ENCODE measurements around the gene C1QA.

DNA sequence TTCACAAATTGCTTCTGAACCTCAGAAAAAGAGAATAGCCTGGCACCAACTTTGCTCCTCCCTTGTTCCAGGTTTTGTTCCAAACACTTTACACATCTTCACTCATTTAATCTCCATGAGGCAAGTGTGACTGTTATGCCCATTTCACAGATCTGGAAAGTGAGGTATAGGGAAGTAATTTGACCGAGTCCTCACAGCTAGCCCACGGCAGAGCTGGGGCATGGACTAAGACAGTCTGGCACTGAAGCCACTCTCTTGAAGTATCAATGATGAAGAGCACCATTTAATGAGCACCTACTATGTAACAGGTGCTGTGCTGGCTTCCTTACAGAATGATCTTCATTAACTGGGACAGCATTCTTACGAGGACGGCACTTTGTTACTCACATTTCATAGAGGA, 35.6 kb downstream of the C1QA start:
- TF ChIP-seq POLR2AphosphoS5 (IDR thresholded peaks at IDR 0.05): no peak
- TF ChIP-seq EP300 (IDR thresholded peaks at IDR 0.05): no peak
- TF ChIP-seq, protein P1, sequence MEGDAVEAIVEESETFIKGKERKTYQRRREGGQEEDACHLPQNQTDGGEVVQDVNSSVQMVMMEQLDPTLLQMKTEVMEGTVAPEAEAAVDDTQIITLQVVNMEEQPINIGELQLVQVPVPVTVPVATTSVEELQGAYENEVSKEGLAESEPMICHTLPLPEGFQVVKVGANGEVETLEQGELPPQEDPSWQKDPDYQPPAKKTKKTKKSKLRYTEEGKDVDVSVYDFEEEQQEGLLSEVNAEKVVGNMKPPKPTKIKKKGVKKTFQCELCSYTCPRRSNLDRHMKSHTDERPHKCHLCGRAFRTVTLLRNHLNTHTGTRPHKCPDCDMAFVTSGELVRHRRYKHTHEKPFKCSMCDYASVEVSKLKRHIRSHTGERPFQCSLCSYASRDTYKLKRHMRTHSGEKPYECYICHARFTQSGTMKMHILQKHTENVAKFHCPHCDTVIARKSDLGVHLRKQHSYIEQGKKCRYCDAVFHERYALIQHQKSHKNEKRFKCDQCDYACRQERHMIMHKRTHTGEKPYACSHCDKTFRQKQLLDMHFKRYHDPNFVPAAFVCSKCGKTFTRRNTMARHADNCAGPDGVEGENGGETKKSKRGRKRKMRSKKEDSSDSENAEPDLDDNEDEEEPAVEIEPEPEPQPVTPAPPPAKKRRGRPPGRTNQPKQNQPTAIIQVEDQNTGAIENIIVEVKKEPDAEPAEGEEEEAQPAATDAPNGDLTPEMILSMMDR (IDR thresholded peaks at IDR 0.05): no peak
- TF ChIP-seq POLR2A (IDR thresholded peaks at IDR 0.05): no peak
